ENCODE measurements around the gene LFNG. TPM values are rescaled to one million over a fixed set of nuclear protein-coding genes. Genes with fewer than 3 reads are reported as not detected.

LFNG gene
- total and polyA plus RNA-seq, 10 donors: 21.2 to 47.4 (median 34.0) TPM

DNA sequence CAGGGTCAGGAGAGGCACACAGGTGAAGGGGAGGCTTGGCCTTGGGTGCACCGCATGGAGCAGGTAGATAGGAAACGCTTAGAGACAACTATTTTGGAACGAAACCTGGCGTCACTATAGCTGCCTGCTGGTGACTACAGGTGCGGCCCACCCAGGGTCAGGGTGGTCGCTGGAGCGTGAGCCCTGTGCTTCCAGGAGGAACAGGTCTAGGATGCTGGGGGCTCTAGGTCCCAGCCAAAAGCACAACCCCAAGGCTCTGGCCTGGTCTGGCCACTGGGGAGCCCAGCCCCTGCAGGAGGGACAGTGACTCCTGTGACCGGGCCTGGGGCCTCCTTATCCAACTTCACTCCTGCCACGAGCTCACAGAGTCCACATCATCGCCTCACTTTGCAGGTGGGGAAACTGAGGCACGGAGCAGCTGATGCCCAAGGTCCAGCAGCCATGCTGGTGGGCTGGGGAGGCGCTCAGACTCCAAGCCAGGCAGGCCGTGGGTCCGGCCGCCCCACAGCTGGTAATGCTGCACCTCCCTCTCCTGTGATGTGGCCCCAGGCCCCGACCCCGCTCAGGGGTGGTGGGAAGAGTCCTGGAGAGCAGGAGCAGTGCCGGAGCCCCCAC is 9.0 kb downstream of the LFNG start:
- peak; percentile 86 for DNase-seq
- TF ChIP-seq POLR2AphosphoS5 (IDR thresholded peaks at IDR 0.05) (no peak), POLR2A (IDR thresholded peaks at IDR 0.05) (no peak)
- TF ChIP-seq, protein P1, sequence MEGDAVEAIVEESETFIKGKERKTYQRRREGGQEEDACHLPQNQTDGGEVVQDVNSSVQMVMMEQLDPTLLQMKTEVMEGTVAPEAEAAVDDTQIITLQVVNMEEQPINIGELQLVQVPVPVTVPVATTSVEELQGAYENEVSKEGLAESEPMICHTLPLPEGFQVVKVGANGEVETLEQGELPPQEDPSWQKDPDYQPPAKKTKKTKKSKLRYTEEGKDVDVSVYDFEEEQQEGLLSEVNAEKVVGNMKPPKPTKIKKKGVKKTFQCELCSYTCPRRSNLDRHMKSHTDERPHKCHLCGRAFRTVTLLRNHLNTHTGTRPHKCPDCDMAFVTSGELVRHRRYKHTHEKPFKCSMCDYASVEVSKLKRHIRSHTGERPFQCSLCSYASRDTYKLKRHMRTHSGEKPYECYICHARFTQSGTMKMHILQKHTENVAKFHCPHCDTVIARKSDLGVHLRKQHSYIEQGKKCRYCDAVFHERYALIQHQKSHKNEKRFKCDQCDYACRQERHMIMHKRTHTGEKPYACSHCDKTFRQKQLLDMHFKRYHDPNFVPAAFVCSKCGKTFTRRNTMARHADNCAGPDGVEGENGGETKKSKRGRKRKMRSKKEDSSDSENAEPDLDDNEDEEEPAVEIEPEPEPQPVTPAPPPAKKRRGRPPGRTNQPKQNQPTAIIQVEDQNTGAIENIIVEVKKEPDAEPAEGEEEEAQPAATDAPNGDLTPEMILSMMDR (IDR thresholded peaks at IDR 0.05 in 8 of 11, conservative IDR thresholded peaks at IDR 0.05 in 3 of 11): no peak
- intact Hi-C loops (cut with DNase I; ENCODE audit: low total_unique reads): no loop called here
- Histone ChIP-seq H3K4me1 (peaks cover 63 to 87% (median 79%) of the 10 kb centered on the region in 6 donors), H3K9me3 (no peaks in the 10 kb centered on the region), H3K36me3 (peaks cover 0 to 45% (median 23%) of the 10 kb centered on the region in 6 donors), H3K4me3 (peak overlapping the region in 4 of 8 donors; percentile 11 to 64 (median 16)), H3K27ac (peak overlapping the region; percentile 75 to 96 (median 91)), H3K27me3 (replicated peaks in 1 of 7) (no peaks in the 10 kb centered on the region)
- WGBS, 5 donors: 45 to 59% (median 52%) methylated on average over 13 to 18 of the region's 18 CpGs

DNA sequence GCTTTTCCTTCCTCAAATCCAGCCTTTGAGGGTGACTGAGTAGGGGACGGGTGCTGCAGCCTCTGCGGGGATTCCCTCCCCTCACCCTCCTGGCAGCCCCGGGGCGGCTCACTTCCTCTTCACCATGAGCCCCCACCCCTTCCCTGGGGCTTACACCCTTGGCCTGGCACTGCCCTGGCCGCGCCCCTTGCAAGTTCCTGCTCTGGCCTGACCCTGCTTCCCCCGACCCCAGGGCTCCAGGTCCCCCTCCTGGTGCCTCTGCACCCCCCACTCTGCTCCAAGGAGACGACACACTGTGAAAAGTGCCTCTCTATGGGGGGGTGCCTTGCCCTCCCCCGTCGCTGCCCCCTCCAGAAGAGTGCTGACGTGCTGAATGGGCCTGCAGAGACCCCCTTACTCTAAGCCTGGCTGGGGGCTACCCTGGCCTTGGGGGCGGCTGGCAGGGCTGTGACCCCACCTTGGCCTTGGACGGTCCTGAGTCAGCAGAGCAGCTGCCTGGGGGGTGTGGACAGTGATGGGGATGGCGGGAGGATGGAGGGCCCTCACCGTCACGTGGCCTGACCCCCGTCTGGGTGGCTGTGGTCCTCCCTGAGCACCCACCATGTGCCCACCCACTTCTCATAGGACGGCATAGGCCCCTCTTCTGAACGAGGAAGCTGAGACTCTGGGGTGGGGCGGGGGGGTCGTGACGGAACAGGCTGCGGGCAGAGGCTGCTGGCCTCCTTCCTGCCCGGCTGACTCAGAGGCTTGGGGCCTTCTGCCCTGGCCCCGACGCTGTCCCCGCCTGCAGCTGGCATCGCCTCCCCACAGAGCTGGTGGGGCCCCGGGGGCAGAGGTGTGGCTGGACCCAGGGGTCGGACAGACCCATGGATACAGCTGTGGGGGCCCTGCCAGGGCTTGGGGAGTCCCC is 9.8 kb downstream of the LFNG start:
- peak overlapping the region; percentile 75 to 96 (median 91) for H3K27ac ChIP-seq

GRCh38 chr7:2530071-2530987 is 10.8 kb downstream of the LFNG start:
- peak overlapping the region; percentile 75 to 96 (median 91) for H3K27ac ChIP-seq
- peaks cover 49 to 70% (median 62%) of the 10 kb centered on the region in 6 donors for H3K4me1 ChIP-seq
- peaks cover 0 to 33% (median 20%) of the 10 kb centered on the region in 6 donors for H3K36me3 ChIP-seq
- intact Hi-C loops (cut with DNase I; ENCODE audit: low total_unique reads): no loop called here
- WGBS, 5 donors: 14 to 40% (median 16%) methylated on average over 11 to 16 of the region's 16 CpGs
- peak; percentile 95 for DNase-seq
- H3K9me3 ChIP-seq: no peaks in the 10 kb centered on the region
- peak overlapping the region in 4 of 8 donors; percentile 11 to 64 (median 20) for H3K4me3 ChIP-seq
- peak; percentile 75 to 87 (median 84) for TF ChIP-seq POLR2AphosphoS5 (IDR thresholded peaks at IDR 0.05)
- TF ChIP-seq, protein P1 (IDR thresholded peaks at IDR 0.05 in 8 of 11, conservative IDR thresholded peaks at IDR 0.05 in 3 of 11): peak in 1 of 11 experiments; percentile 21
- TF ChIP-seq POLR2A (IDR thresholded peaks at IDR 0.05): no peak
- no peaks in the 10 kb centered on the region for H3K27me3 ChIP-seq (replicated peaks in 1 of 7)

More for the DNA sequence above, 9.8 kb downstream of the LFNG start:
- peaks cover 55 to 79% (median 71%) of the 10 kb centered on the region in 6 donors for H3K4me1 ChIP-seq
- DNase-seq: peak; percentile 98
- no peaks in the 10 kb centered on the region for H3K27me3 ChIP-seq (replicated peaks in 1 of 7)
- intact Hi-C loops (cut with DNase I; ENCODE audit: low total_unique reads): no loop called here
- H3K36me3 ChIP-seq: peaks cover 0 to 42% (median 23%) of the 10 kb centered on the region in 6 donors
- H3K9me3 ChIP-seq: no peaks in the 10 kb centered on the region
- 7 to 23% (median 13%) methylated on average over 22 to 30 of the region's 30 CpGs for WGBS, 5 donors
- peak; percentile 74 to 83 (median 77) for TF ChIP-seq POLR2AphosphoS5 (IDR thresholded peaks at IDR 0.05)
- TF ChIP-seq, protein P1 (IDR thresholded peaks at IDR 0.05 in 8 of 11, conservative IDR thresholded peaks at IDR 0.05 in 3 of 11): peak in 1 of 11 experiments; percentile 6
- TF ChIP-seq POLR2A (IDR thresholded peaks at IDR 0.05): no peak
- H3K4me3 ChIP-seq: peak overlapping the region in 5 of 8 donors; percentile 11 to 64 (median 20)

Measured in spleen (tissue), 11 donors.